Measurements from ENCODE around the gene AMN.

DNA sequence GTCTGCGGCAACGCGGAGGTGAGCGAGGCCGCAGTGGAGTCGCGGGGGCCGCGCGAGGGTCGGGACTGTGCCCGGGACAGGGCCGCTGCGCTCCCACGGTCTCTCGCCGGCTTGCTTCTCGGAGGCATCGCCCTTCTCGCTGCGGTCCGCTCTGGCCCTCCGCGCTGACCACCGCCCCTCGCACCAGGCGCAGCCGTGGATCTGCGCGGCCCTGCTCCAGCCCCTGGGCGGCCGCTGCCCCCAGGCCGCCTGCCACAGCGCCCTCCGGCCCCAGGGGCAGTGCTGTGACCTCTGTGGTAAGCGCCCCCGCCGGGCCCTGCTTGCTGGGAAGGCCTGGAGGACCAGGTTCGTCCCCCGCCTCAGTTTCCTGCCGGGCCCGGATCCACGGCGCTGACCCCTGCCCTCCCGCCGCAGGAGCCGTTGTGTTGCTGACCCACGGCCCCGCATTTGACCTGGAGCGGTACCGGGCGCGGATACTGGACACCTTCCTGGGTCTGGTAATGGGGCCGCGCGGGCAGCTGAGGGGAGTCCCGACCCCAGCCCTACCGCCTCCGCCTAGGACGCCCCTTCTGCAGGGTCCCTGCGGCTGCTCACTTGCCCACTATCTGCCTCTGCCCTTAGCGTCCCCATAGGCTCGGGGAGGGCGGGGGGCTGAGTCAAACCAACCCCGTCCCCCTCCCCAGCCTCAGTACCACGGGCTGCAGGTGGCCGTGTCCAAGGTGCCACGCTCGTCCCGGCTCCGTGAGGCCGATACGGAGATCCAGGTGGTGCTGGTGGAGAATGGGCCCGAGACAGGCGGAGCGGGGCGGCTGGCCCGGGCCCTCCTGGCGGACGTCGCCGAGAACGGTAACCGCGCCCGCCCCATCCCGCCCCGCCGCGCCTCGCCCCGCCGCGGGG lies 7.0 kb downstream of the AMN start:
- TF ChIP-seq POLR2A (IDR thresholded peaks at IDR 0.05) = no peak
- no peak for TF ChIP-seq EP300 (IDR thresholded peaks at IDR 0.05)
- TF ChIP-seq, protein P1, sequence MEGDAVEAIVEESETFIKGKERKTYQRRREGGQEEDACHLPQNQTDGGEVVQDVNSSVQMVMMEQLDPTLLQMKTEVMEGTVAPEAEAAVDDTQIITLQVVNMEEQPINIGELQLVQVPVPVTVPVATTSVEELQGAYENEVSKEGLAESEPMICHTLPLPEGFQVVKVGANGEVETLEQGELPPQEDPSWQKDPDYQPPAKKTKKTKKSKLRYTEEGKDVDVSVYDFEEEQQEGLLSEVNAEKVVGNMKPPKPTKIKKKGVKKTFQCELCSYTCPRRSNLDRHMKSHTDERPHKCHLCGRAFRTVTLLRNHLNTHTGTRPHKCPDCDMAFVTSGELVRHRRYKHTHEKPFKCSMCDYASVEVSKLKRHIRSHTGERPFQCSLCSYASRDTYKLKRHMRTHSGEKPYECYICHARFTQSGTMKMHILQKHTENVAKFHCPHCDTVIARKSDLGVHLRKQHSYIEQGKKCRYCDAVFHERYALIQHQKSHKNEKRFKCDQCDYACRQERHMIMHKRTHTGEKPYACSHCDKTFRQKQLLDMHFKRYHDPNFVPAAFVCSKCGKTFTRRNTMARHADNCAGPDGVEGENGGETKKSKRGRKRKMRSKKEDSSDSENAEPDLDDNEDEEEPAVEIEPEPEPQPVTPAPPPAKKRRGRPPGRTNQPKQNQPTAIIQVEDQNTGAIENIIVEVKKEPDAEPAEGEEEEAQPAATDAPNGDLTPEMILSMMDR (IDR thresholded peaks at IDR 0.05) = no peak
